NCI-H1092 (cell line): ENCODE results near the gene NSMF.

Experiments
- DNase-seq: peaks from one replicate; lab custom pipeline; 2025; lab: John Stamatoyannopoulos, UW

NSMF gene

GRCh38 chr9:137459152-137459600 lies at the start of gene NSMF:
Gene NSMF, minus strand, starts transcription at chr9:137459334. Its CDS starts 232 bp downstream, at chr9:137459102.
- DNase-seq, result peak; percentile 89

GRCh38 chr9:137506702-137507171 lies 47.6 kb upstream of the NSMF start:
- DNase-seq, result no peak

- DNase-seq, result no peak
Measured at GRCh38 chr9:137506274-137506673, 47.1 kb upstream of the NSMF start.

GRCh38 chr9:137505421-137506140 lies 46.4 kb upstream of the NSMF start:
- no peak for DNase-seq

GRCh38 chr9:137504432-137504777 lies 45.3 kb upstream of the NSMF start:
- DNase-seq, result no peak

GRCh38 chr9:137502008-137502911 lies 43.1 kb upstream of the NSMF start:
- DNase-seq, result no peak

GRCh38 chr9:137501457-137501856 lies 42.3 kb upstream of the NSMF start:
- no peak for DNase-seq

- no peak for DNase-seq
Measured at GRCh38 chr9:137500666-137501397, 41.7 kb upstream of the NSMF start.

- no peak for DNase-seq
Measured at GRCh38 chr9:137499858-137500661, 40.9 kb upstream of the NSMF start.

- DNase-seq, result no peak
Measured at GRCh38 chr9:137499416-137499815, 40.3 kb upstream of the NSMF start.

- no peak for DNase-seq
Measured at GRCh38 chr9:137498720-137499150, 39.6 kb upstream of the NSMF start.

GRCh38 chr9:137497921-137498719 lies 39.0 kb upstream of the NSMF start:
- DNase-seq, result no peak

GRCh38 chr9:137496601-137497375 lies 37.7 kb upstream of the NSMF start:
- DNase-seq, result no peak

GRCh38 chr9:137494550-137495351 lies 35.6 kb upstream of the NSMF start:
- DNase-seq, result no peak

GRCh38 chr9:137494104-137494544 lies 35.0 kb upstream of the NSMF start:
- DNase-seq, result no peak

- no peak for DNase-seq
Measured at GRCh38 chr9:137493364-137494103, 34.4 kb upstream of the NSMF start.

- DNase-seq, result no peak
Measured at GRCh38 chr9:137492464-137493363, 33.6 kb upstream of the NSMF start.
